ACHN (cell line): ENCODE data around the gene TNFAIP3.
A peak's percentile ranks its signal among the peaks of the same experiment; 100 is the strongest.
"Not testable (repeated sequence)": the region's sequence is repeated elsewhere in the genome, so short reads cannot be mapped to it uniquely, and the experiment has no call there.

Experiments
- DNase-seq: peaks from one replicate; pipeline ENCODE4 v3.0.0-alpha.2; 2015
- in situ Hi-C: cut with HindIII; loops from 2 replicates; pipeline ENCODE4 v1.10.0; 2017; ENCODE audit warnings: low sequenced_read_pairs, low pct_ligation_motif_present, low pct_unique_long_range_greater_than_20kb

The TNFAIP3 gene

GRCh38 chr6:137874204-137875057 lies 7.4 kb downstream of the TNFAIP3 start:
- in situ Hi-C loops: no loop called here
- peak; percentile 20 for DNase-seq

GRCh38 chr6:137875058-137875520 lies 8.0 kb downstream of the TNFAIP3 start:
- in situ Hi-C loops: no loop called here
- no peak for DNase-seq

- no peak for DNase-seq
- in situ Hi-C loops: no loop called here
These were observed 8.5 kb downstream of the TNFAIP3 start for GRCh38 chr6:137875606-137876005.

- DNase-seq: no peak
- in situ Hi-C loops: no loop called here
These were observed 9.5 kb downstream of the TNFAIP3 start for GRCh38 chr6:137876547-137876946.

GRCh38 chr6:137877113-137877512 lies 10.1 kb downstream of the TNFAIP3 start:
- in situ Hi-C loops: no loop called here

GRCh38 chr6:137877606-137878005 lies 10.5 kb downstream of the TNFAIP3 start:
- in situ Hi-C loops: no loop called here
- no peak for DNase-seq

More at GRCh38 chr6:137877113-137877512, 10.1 kb downstream of the TNFAIP3 start:
- no peak for DNase-seq

- in situ Hi-C loops: no loop called here
- no peak for DNase-seq
These were observed 11.0 kb downstream of the TNFAIP3 start for GRCh38 chr6:137878029-137878428.

- in situ Hi-C loops: no loop called here
- DNase-seq: no peak
These were observed 11.6 kb downstream of the TNFAIP3 start for GRCh38 chr6:137878486-137879285.

GRCh38 chr6:137879299-137879698 lies 12.2 kb downstream of the TNFAIP3 start:
- in situ Hi-C loops: no loop called here
- no peak for DNase-seq

- in situ Hi-C loops: no loop called here
- no peak for DNase-seq
These were observed 13.1 kb downstream of the TNFAIP3 start for GRCh38 chr6:137879885-137880745.

GRCh38 chr6:137880746-137881521 lies 13.9 kb downstream of the TNFAIP3 start:
- DNase-seq: no peak
- in situ Hi-C loops: no loop called here

- in situ Hi-C loops: no loop called here
- DNase-seq: no peak
These were observed 14.4 kb downstream of the TNFAIP3 start for GRCh38 chr6:137881522-137881886.

GRCh38 chr6:137882225-137882961 lies 15.3 kb downstream of the TNFAIP3 start:
- no peak for DNase-seq
- in situ Hi-C loops: no loop called here

GRCh38 chr6:137883400-137884148 lies 16.5 kb downstream of the TNFAIP3 start:
- DNase-seq: no peak
- in situ Hi-C loops: no loop called here

GRCh38 chr6:137884149-137884909 lies 17.3 kb downstream of the TNFAIP3 start:
- in situ Hi-C loops: no loop called here
- no peak for DNase-seq

- in situ Hi-C loops, DNase-seq: not testable (repeated sequence)
These were observed 17.8 kb downstream of the TNFAIP3 start for GRCh38 chr6:137884910-137885229.
